H1 (cell line): ENCODE results near the gene DTD1. TPM values are rescaled to one million over a fixed set of nuclear protein-coding genes. Genes with fewer than 3 reads are reported as not detected.
A peak's percentile ranks its signal among the peaks of the same experiment; 100 is the strongest.

Source experiments
- BCL11A ChIP-seq, 2 experiments: IDR thresholded peaks; one replicate each; pipeline ENCODE4 v1.6.1; 2011; ENCODE audit warnings: low read depth in 2 of 2, low read length in 2 of 2, mild to moderate bottlenecking in 2 of 2
- BRCA1 ChIP-seq: IDR thresholded peaks from 2 replicates; pipeline ENCODE4 v1.6.1; 2012; ENCODE audit warnings: low read depth, low read length, improper control_type of control experiment
- CREB1 ChIP-seq: IDR thresholded peaks from 2 replicates; pipeline ENCODE4 v1.6.1; 2012; ENCODE audit warnings: inconsistent platforms
- CTBP2 ChIP-seq: IDR thresholded peaks from 2 replicates; pipeline ENCODE4 v1.7.0; 2011; ENCODE audit warnings: borderline replicate concordance, mild to moderate bottlenecking, moderate library complexity, mixed read lengths, low read length; ENCODE audit not compliant: insufficient read depth, insufficient read length
- E2F6 ChIP-seq: IDR thresholded peaks from 2 replicates; pipeline ENCODE4 v1.6.1; 2012; ENCODE audit warnings: inconsistent platforms
- EGR1 ChIP-seq: IDR thresholded peaks from 2 replicates; pipeline ENCODE4 v1.6.1; 2011; ENCODE audit warnings: low read depth, low read length, borderline replicate concordance
- EZH2 ChIP-seq: fragments of 200-600 bp; sonication (generic); IDR thresholded peaks from 2 replicates; pipeline ENCODE4 v1.7.1; 2012; ENCODE audit warnings: low read depth, mild to moderate bottlenecking, moderate library complexity, low read length, inconsistent platforms; ENCODE audit not compliant: severe bottlenecking
- FOSL1 ChIP-seq: IDR thresholded peaks from 2 replicates; pipeline ENCODE4 v1.6.1; 2011; ENCODE audit warnings: mild to moderate bottlenecking, low read depth, low read length, moderate library complexity; ENCODE audit not compliant: insufficient read depth
- GTF2F1 ChIP-seq: IDR thresholded peaks from 2 replicates; pipeline ENCODE4 v1.6.1; 2012; ENCODE audit warnings: low read depth, low read length, improper control_type of control experiment, borderline replicate concordance
- HDAC2 ChIP-seq, 2 experiments: fragments of 300-600 bp in 1 of 2; sonication (generic) in 1 of 2; IDR thresholded peaks; 2 replicates each; pipeline ENCODE4 v1.6.1; 2011 to 2012; ENCODE audit warnings: low read depth in 2 of 2, low read length in 2 of 2, mild to moderate bottlenecking in 2 of 2, moderate library complexity in 2 of 2, borderline replicate concordance in 1 of 2, inconsistent platforms in 1 of 2
- HDAC6 ChIP-seq: IDR thresholded peaks from one replicate; pipeline ENCODE4 v1.7.1; 2012; ENCODE audit warnings: low read depth, mild to moderate bottlenecking, inconsistent platforms, low read length, moderate library complexity
- MAFK ChIP-seq: IDR thresholded peaks from 2 replicates; pipeline ENCODE4 v1.6.1; 2012; ENCODE audit warnings: low read depth, mild to moderate bottlenecking, improper control_type of control experiment, low read length
- PHF8 ChIP-seq: fragments of 200-600 bp; sonication (generic); conservative IDR thresholded peaks from 2 replicates; pipeline ENCODE4 v1.7.1; 2012; ENCODE audit warnings: low read depth, mild to moderate bottlenecking, inconsistent platforms, low read length, moderate library complexity
- POU5F1 ChIP-seq: IDR thresholded peaks from 2 replicates; pipeline ENCODE4 v1.6.1; 2011; ENCODE audit warnings: low read depth, mild to moderate bottlenecking, low read length, moderate library complexity
- RAD21 ChIP-seq, 2 experiments: IDR thresholded peaks in 1 of 2; conservative IDR thresholded peaks in 1 of 2; 2 replicates each; pipeline ENCODE4 v1.6.1; 2011; ENCODE audit warnings: low read depth in 2 of 2, low read length in 2 of 2, improper control_type of control experiment in 1 of 2, inconsistent platforms in 1 of 2, mild to moderate bottlenecking in 1 of 2, moderate library complexity in 1 of 2
- RBBP5 ChIP-seq: IDR thresholded peaks from 2 replicates; pipeline ENCODE4 v1.7.1; 2012; ENCODE audit warnings: low read depth, mild to moderate bottlenecking, inconsistent platforms, low read length, moderate library complexity, borderline replicate concordance
- RFX5 ChIP-seq: IDR thresholded peaks from 2 replicates; pipeline ENCODE4 v1.6.1; 2011; ENCODE audit warnings: low read depth, low read length, improper control_type of control experiment, borderline replicate concordance
- SIRT6 ChIP-seq: IDR thresholded peaks from one replicate; pipeline ENCODE4 v1.7.1; 2012; ENCODE audit warnings: low read length, inconsistent platforms
- SIX5 ChIP-seq: IDR thresholded peaks from 2 replicates; pipeline ENCODE4 v1.6.1; 2011; ENCODE audit warnings: mild to moderate bottlenecking, low read depth, low read length
- SP1 ChIP-seq: IDR thresholded peaks from 2 replicates; pipeline ENCODE4 v1.6.1; 2011; ENCODE audit warnings: low read depth, low read length
- SRF ChIP-seq: IDR thresholded peaks from 2 replicates; pipeline ENCODE4 v1.6.1; 2011; ENCODE audit warnings: mild to moderate bottlenecking, low read depth, low read length, moderate library complexity
- polyA plus RNA-seq, 7 experiments: library from polyadenylated mRNA; depleted of rRNA in 3 of 7; stranded (reverse) in 5 of 7; unstranded in 2 of 7; fragments of >200 nt in 5 of 7; fragments of 200-250 nt in 2 of 7; gene quantifications; 1 replicate in 5 of 7; 2 replicates in 1 of 7; 4 replicates in 1 of 7; pipeline versions ENCODE4 v1.2.1 to v1.2.3, GENCODE V29; 2011 to 2013; ENCODE audit warnings: missing spikeins in 2 of 7, mixed read lengths in 2 of 7
- total RNA-seq: library from RNA; stranded (reverse); fragmentation: NEBNext Ultra II Directional; extraction: Animal tissue kit (Norgen Biotek cat#: 25700); gene quantifications from 2 replicates; pipeline ENCODE4 v1.2.1, GENCODE V29; 2021

The DTD1 gene
- total and polyA plus RNA-seq, 2 of the 8 experiments (the other 6 are each of a cell fraction or from before 2014, with no cell fraction given): 49.7 to 66.6 TPM

DNA sequence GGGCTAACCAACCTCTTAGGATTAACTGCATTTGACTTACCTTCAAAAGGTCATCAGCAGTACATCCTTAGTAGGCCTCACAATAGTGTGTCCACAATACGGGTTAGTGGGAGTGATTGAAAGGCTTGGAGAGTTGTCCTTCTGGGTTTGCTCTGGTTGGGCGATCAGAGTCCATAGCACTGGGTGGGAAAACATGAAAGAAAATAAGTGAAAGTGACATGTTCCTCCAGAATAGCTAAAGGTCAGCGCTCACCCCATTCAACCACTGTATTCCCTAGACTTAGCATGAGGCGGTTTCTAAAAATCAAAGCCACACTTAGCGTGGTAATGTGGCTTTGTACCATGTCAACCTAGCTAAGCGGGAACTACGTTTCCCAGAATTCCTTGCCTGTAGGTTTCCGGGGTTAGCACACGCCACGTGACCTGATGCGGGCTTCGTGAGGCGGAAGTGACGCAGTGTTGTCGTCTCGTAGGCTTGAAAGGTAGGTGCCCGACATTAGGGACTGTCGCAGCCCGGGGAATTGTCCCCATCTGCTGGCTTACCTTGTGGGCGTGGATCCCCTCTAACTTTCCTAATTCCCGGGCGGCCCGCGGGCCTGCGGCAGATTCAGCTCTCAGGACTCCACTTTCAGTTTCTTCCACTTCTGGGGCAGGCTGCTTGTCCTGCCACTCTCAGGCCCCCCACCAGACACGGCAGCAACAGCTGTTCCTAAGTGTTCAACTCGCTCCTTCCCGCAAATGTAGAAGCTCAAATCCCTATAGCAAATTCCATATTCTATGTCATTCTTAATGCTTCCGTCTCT lies 206.0 kb downstream of the DTD1 start (continued):
- TF ChIP-seq HDAC6 (no peak), SRF (no peak), SIRT6 (no peak), BCL11A (IDR thresholded peaks at IDR 0.05; ENCODE audit: low read depth in 2 of 2, low read length in 2 of 2) (no peak), MAFK (no peak), EGR1 (no peak), SP1 (no peak), CREB1 (peak; percentile 93), RFX5 (no peak), GTF2F1 (no peak), RBBP5 (no peak), E2F6 (peak; percentile 33; the same call in 1 of the 2 replicates), PHF8 (peak; percentile 73), RAD21 (IDR thresholded peaks at IDR 0.05 in 1 of 2, conservative IDR thresholded peaks at IDR 0.05 in 1 of 2; ENCODE audit: low read depth in 2 of 2, low read length in 2 of 2) (peak; percentile 30 to 37; a peak in 3 of 4 replicates), SIX5 (peak; percentile 85), HDAC2 (IDR thresholded peaks at IDR 0.05; ENCODE audit: borderline replicate concordance in 1 of 2, low read depth in 2 of 2, low read length in 2 of 2) (0 out of 4 replicates have a peak, but pooled peaks of 1 of the 2 experiments have one; percentile 52), CTBP2 (no peak), FOSL1 (no peak), BRCA1 (no peak), EZH2 (no peak), POU5F1 (no peak)
